NCI-H2196 treated with DMSO at 0.1 percent for 48 hours (cell line): ENCODE results near the gene ARL13B.
"Not testable (repeated sequence)": the region's sequence is repeated elsewhere in the genome, so short reads cannot be mapped to it uniquely, and the experiment has no call there.

ENCODE experiments used
- DNase-seq: peaks from one replicate; lab custom pipeline; 2025; ENCODE audit not compliant: unreplicated experiment; lab: John Stamatoyannopoulos, UW

The ARL13B gene

GRCh38 chr3:93979850-93980676, at the start of gene ARL13B:
Gene ARL13B (plus strand): TSS chr3:93980155. CDS start chr3:93980424, 269 bp downstream.
- DNase-seq: peak; percentile 99

DNA sequence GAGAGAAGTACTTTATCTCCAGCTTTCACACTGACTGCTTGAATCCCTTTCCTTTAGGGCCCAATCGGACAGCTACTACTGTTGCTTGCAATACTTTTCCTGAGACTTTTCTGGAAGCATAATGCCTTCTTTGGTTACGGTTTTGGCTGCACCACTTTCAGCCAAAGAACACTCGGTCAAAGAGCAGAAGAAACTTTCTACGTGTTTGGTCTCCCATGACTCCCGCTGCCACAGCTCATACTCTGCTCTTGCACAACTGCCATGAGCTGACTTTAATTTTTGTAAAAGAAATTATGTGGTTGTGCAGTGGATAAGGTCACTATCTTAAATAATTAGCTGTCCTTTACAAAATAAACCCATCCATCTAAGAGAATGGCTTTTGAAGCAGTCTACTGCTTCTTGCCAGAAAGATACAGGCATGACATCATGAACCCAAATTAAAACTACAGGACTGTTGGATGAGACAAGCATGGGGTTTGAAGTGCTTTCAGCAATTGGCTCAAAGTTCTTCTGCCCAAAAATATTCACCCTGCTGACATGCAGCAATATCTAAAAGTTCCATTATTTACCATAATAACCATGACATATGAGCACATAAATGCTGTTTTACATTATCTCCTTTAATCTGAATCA, 48.2 kb upstream of the ARL13B start:
- DNase-seq: no peak

DNA sequence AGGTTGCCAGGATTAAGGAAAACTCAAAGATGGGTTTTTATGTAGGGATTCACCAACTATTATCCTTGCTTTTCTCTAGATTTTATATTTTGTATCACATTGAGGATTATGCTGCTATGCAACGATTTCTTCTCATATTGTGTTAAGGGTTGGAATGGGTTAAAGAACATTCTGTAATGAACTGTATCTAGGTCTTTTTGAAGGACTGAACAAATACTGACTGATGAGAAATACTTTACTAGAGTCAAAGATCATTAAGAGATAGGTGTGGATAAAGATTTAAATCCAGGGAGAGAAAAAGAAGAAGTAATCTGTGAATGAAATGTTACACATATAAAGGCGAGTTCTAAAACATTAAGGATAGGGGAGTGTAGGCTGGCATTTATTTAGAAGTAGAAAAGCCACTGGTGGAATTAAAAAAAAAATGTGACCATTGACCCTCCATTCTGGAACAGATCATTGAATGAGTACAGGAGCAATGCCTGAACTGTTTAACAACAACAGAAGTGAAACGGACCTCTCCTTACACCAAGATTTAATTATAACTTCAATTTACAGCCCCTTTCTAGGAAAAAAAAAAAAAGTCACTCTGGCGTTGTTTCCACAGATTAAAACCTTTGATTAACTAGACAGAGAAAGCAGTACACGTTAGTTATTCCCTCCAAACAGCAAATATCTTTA, 45.4 kb upstream of the ARL13B start:
- DNase-seq: no peak

GRCh38 chr3:93936549-93936948, 43.4 kb upstream of the ARL13B start:
- DNase-seq: no peak

DNA sequence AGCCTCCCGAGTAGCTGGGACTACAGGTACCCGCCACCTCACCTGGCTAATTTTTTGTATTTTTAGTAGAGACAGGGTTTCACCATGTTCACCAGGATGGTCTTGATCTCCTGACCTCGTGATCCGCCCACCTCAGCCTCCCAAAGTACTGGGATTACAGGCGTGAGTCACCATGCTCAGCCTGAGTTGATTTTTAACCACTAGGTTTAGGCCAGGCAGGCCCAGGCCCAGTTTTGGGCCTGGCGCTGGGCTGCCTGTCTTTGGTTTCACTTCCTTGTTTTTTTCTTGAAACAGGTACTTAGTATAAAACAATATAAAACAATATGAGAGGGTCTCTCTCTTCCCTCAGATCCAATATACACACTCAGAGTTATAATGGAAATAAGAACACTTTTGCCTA, 42.5 kb upstream of the ARL13B start:
- not testable (repeated sequence) for DNase-seq

DNA sequence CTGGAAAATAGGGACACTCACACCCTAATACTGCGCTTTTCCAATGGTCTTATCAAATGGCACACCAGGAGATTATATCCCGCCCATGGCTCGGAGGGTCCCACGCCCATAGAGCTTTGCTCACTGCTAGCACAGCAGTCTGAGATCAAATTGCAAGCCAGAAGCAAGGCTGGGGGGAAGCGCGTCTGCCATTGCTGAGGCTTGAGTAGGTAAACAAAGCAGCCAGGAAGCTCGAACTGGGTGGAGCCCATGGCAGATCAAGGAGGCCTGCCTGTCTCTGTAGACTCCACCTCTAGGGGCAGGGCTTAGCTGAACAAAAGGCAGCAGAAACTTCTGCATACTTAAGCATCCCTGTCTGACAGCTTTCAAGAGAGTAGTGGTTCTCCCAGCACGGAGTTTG, 30.0 kb upstream of the ARL13B start:
- not testable (repeated sequence) for DNase-seq

- no peak for DNase-seq
Measured at GRCh38 chr3:93961026-93961425, 18.9 kb upstream of the ARL13B start.

DNA sequence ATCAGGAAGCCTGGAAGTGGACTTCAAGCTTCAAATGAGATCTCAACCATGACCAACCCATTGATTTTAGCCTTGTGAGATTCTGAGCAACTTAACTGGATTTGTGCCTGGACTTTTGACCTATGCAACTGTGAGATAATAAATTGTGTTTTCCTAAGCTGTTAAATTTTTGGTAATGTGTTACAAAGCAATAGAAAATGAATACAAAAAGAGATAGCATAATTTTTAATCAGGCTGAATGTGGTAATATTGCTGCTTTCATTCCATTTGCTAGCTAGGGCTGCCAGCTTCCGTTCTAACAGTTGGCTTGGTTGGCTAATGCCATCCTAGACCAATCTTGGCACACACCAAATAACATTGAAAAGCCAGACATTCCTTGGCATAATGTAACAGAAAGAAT, 18.5 kb upstream of the ARL13B start:
- no peak for DNase-seq

DNA sequence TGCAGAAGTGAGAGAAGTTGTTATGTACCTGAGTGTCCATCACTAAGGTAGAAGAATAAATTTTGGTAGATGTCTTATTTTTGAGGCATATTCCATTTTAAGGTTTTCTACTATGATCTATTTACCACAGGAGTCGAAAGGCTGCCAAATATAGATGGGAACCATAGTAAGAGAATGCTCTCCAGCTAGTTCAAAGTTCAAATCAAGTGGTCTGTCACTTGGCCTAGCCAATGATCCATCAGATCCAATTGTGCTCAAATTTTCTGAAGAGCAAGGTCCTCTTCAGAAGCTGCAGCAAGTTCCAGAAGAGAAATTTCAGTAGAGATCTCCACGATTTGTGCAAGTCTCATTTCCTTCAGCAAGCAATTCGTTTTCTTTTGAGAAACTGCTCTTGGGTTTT, 17.2 kb upstream of the ARL13B start:
- DNase-seq: no peak

GRCh38 chr3:93965106-93965505, 14.8 kb upstream of the ARL13B start:
- not testable (repeated sequence) for DNase-seq

GRCh38 chr3:93969443-93969842, 10.5 kb upstream of the ARL13B start:
- no peak for DNase-seq

GRCh38 chr3:93969997-93970396, 10.0 kb upstream of the ARL13B start:
- no peak for DNase-seq

DNA sequence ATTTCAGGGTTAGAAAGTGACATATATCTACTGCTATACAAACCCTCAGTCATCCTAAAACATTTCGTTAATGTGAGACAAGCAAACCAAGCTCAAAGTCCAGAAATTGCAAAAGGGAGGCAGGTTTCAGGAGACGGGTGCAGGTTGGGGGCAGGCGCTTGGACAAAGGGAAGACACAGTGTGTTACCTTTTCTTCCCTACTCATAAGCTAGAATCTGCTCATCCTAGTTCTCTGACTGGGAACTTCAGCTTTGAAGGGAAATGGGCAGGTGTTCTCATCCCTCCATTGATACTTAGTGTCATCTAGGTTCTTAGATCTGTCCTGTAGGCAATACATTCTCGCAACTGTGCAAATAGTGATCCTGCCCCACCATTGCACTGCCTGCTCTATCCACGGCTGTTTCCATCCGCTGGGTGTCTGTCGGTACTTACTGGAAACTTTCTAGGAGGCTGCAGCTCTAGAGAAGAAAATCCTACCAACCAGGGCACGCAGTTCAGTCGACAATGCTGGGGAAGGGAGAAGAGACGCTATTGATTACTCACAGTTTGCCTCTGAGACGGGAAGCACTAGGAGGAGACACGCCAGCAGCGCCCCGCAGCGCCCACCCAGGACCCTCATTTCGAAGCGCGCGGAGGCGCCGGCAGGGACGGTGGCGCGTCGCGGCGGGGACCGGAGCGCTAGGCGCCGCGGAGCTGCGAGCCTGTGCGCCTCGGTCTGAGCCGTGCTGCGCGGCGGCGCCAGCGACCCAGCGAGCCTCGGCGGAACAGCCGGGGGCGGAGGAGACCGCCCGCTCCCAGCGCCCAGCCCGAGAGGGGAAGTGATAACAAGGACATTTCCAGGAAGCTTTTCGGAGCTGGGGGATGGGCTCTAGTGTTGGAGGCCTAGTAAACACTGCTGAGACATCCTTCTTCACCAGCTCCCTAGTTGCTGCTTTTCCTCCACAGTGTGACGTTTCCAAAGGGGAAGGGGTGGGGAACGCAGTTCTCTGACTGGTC, 6.5 kb upstream of the ARL13B start, which contains the start of gene PROS1:
Gene PROS1 (minus strand): TSS at position 766 of the 996 bp plus-strand sequence. CDS start 147 bp downstream, at position 619.
- no peak for DNase-seq

DNA sequence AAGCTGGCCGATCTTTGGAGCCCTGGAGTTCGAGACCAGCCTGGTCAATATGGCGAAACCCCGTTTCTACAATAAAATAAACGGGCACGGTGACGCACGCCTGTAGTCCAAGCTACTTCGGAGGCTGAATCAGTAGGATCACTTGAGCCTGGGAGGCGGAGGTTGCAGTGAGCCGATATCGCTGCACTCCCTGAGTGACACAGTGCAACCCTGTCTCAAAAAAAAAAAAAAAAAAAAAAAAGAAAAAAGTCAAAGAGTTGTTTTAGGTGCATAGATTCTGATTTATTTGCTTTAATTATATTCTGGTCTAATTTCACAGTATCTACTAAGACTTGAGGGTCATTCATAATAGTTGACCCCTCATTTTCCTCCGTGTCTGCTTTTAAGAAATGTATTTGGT, 1.7 kb downstream of the ARL13B start:
- DNase-seq: no peak

- DNase-seq: no peak
Measured at GRCh38 chr3:93983408-93983807, 3.5 kb downstream of the ARL13B start.

DNA sequence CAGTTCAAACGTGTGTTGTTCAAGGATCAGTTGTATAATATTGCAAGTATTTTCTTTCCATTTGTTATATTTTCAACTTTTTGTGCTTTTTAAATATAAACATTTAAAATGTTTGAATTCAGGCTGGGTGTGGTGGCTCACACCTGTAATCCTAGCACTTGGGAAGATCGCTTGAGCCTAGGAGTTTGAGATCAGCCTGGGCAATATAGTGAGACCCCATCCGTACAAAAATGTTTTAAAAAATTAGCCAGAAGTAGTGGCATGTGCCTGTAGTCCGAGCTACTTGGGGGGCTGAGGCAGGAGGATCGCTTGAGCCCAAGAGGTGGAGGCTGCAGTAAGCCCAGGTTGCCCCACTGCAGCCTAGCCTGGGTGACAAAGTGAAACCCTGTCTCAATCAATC, 4.7 kb downstream of the ARL13B start:
- DNase-seq: no peak

GRCh38 chr3:93988283-93988682, 8.3 kb downstream of the ARL13B start:
- DNase-seq: no peak

DNA sequence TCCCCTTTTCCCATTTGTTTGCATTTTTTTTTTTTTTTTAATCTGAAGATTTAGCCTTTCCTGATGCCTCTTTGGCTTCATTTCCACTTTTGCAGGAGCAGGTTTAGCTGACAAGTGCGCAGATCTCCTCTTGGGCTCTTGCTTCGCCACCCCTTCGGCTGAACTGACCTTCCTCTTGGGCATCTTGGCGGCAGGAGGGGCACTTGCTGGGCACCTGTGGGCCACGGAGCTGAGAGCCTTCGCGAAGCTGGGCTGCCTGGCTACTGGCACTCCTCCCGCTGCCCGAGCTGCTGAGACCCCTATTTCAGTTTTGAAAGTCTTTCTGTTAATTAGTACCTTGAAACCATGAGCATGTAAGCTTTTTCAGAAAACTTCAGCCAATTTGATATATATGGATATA, 8.8 kb downstream of the ARL13B start:
- no peak for DNase-seq

DNA sequence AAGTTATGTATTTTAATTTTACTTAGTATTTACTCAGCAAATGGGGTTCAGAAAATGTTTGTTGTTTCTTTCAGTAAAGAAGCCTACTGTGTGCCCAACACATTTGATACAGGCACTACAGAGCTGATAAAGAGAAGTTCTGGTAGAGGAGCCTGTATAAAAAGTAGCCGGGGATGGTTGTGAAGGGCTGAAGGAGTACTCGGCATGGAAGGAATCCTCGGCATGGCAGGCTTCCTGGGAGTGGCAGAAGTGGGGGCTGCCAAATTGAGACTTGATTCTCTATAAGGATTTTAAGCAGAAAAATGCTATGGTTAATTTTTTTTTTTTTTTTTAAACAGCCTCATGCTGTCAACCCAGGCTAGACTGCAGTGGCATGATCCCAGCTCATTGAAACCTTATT, 9.3 kb downstream of the ARL13B start:
- no peak for DNase-seq

DNA sequence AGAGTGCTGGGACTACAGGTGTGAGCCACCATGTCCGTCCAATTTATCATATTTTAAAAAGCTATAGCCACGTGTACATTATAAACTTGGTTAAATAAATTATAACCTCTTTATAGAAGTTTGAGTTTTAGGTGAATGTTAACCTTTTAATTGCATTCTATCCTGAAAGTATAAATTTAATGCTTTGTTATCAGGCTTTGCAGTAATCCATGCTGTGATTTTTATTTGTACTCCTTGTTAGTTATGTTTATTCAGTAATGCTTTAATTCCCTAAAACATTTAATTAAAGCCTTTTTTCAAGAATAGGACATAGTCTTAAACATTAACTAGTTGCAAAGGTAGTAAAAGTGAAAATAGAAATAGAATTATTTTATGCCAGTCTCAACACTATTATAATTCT, 11.7 kb downstream of the ARL13B start:
- DNase-seq: no peak

GRCh38 chr3:93992207-93992606, 12.3 kb downstream of the ARL13B start:
- DNase-seq: no peak
